Upper lobe of left lung (tissue), 6 donors: ENCODE data around the gene LMBRD2. TPM values are rescaled to one million over a fixed set of nuclear protein-coding genes. Genes with fewer than 3 reads are reported as not detected.

Source experiments
- ATAC-seq, 2 donors: fragments of 200-7000 bp; cut with Tn5 transposase; one replicate each; pipeline ENCODE4 v1.9.1; 2022; ENCODE audit warnings: mild to moderate bottlenecking in 2 of 2, moderate library complexity in 2 of 2; ENCODE audit not compliant: low FRiP score in 2 of 2
- DNase-seq, 2 donors: peaks; one replicate each; pipeline ENCODE4 v3.0.0-alpha.2; 2019 to 2020
- H3K27ac ChIP-seq, 4 donors: fragments of 200-600 bp; sonication (generic); one replicate each; pipeline ENCODE4 v1.5.1; 2016 to 2019
- H3K27me3 ChIP-seq, 4 donors: fragments of 200-600 bp; sonication (generic); one replicate each; pipeline ENCODE4 v1.5.1; 2017 to 2019
- H3K36me3 ChIP-seq, 4 donors: fragments of 200-600 bp; sonication (generic); one replicate each; pipeline ENCODE4 v1.5.1; 2016 to 2019
- H3K4me1 ChIP-seq, 4 donors: fragments of 200-600 bp; sonication (generic); one replicate each; pipeline ENCODE4 v1.5.1; 2018 to 2019
- H3K4me3 ChIP-seq, 4 donors: fragments of 200-600 bp; sonication (generic); one replicate each; pipeline ENCODE4 v1.5.1; 2017 to 2019; ENCODE audit warnings: mild to moderate bottlenecking in 2 of 4, moderate library complexity in 1 of 4
- H3K9me3 ChIP-seq, 4 donors: fragments of 200-600 bp; sonication (generic); one replicate each; pipeline ENCODE4 v1.5.1; 2018 to 2019
- CTCF ChIP-seq, 6 experiments: fragments of 450-650 bp in 4 of 6; fragments of 200-600 bp in 2 of 6; sonication (generic) in 2 of 6; IDR thresholded peaks; one replicate each; pipeline ENCODE4 v1.5.1; 2016 to 2019; ENCODE audit warnings: antibody characterized with exemption in 6 of 6
- EP300 ChIP-seq, 4 donors: sonication (generic); formaldehyde crosslinking; IDR thresholded peaks; one replicate each; pipeline ENCODE4 v1.5.1; 2017; ENCODE audit warnings: antibody characterized with exemption in 4 of 4, control low read depth in 2 of 4
- POLR2A ChIP-seq, 4 donors: fragments of 450-650 bp; IDR thresholded peaks; one replicate each; pipeline ENCODE4 v1.5.1; 2016 to 2017; ENCODE audit warnings: antibody characterized with exemption in 4 of 4, mild to moderate bottlenecking in 2 of 4
- POLR2AphosphoS5 ChIP-seq, 2 donors: sonication (generic); formaldehyde crosslinking; IDR thresholded peaks; one replicate each; pipeline ENCODE4 v1.5.1; 2017; ENCODE audit warnings: antibody characterized with exemption in 2 of 2
- WGBS, 2 donors: methylation state at CpG; one replicate each; pipeline ENCODE4 v1.1.5; 2017 to 2018; 5-methylcytosine and 5-hydroxymethylcytosine counted together
- small RNA-seq, 4 donors: library from RNA; depleted of rRNA; stranded (forward); fragments of <200 nt; gene quantifications; one replicate each; pipeline ENCODE3, GENCODE V24; 2016
- total RNA-seq, 6 donors: library from RNA; depleted of rRNA in 4 of 6; stranded (reverse); fragments of >200 nt in 4 of 6; gene quantifications; one replicate each; pipeline versions ENCODE4 v1.1.0 to v1.2.1, GENCODE V29; 2016 to 2021
- donor health status: DM: no; HTN: no; CAD: no; lungs with moderate emphysema.
- donor health status: DM: no; HTN: yes; CAD: no; lungs with severe emphysema.

Gene LMBRD2
- total RNA-seq, 6 donors from 2014 or later, result 3.8 to 27.0 (median 8.8) TPM

DNA sequence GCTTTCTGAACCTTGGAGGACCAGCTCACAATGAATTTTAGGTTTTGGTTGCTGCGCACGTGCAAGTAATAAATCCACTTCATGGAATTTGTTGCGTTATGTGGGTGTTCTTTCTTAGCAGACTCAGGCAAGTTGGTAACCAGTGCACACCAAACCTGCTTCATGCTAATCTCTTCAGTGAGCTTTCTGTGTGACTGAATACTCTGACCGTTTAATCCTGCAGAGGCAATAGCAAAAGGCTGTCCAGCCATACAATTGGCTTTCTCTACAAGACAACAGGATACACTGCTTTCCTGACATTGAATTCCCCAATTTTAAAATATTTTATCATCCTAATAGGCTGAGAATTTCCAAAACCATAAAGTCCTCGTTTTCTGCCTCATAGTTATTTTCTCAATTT lies 95.3 kb downstream of the LMBRD2 start:
- H3K36me3 ChIP-seq, result no peaks in the 10 kb centered on the region
- no peak for ATAC-seq
- peaks cover 0 to 4% (median 0%) of the 10 kb centered on the region in 4 donors for H3K4me1 ChIP-seq
- WGBS, 2 donors, result 74 to 75% methylated on average over 5 of the region's 5 CpGs
- H3K9me3 ChIP-seq, result no peaks in the 10 kb centered on the region
- H3K4me3 ChIP-seq, result no peak overlapping the region
- TF ChIP-seq CTCF (IDR thresholded peaks at IDR 0.05) (no peak), POLR2AphosphoS5 (IDR thresholded peaks at IDR 0.05) (no peak)
- no peak overlapping the region for H3K27ac ChIP-seq
- DNase-seq, result no peak
- no peaks in the 10 kb centered on the region for H3K27me3 ChIP-seq

DNA sequence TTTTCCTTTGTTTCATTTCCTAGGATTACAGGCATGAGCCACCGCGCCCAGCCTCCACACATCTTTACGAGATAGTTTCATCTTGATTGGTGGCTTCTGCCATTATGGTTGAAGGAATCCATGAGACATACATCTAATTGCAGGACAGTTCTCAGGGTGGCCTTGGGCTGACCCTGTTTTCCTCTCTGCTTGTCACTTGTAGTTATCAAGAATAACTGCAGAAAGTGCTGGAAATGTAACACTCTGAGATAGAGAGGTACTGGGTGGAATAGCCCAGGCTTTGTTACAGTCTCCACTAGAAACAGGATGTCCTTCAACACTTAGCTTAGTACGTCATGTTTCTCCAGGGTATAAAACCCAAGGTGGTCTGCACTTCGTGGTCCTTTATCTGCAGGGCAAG lies 95.7 kb downstream of the LMBRD2 start:
- H3K4me1 ChIP-seq, result peaks cover 0 to 4% (median 0%) of the 10 kb centered on the region in 4 donors
- H3K4me3 ChIP-seq, result no peak overlapping the region
- no peak for TF ChIP-seq POLR2AphosphoS5 (IDR thresholded peaks at IDR 0.05)
- TF ChIP-seq CTCF (IDR thresholded peaks at IDR 0.05), result no peak
- TF ChIP-seq POLR2A (IDR thresholded peaks at IDR 0.05), result no peak
- TF ChIP-seq EP300 (IDR thresholded peaks at IDR 0.05), result no peak
- H3K9me3 ChIP-seq, result no peaks in the 10 kb centered on the region
- WGBS, 2 donors, result 58 to 64% methylated on average over 5 of the region's 5 CpGs
- no peak for ATAC-seq
- H3K27me3 ChIP-seq, result no peaks in the 10 kb centered on the region
- H3K27ac ChIP-seq, result no peak overlapping the region
- no peaks in the 10 kb centered on the region for H3K36me3 ChIP-seq
- DNase-seq, result no peak

- no peaks in the 10 kb centered on the region for H3K9me3 ChIP-seq
- H3K4me3 ChIP-seq, result no peak overlapping the region
- no peaks in the 10 kb centered on the region for H3K27me3 ChIP-seq
- TF ChIP-seq POLR2A (IDR thresholded peaks at IDR 0.05) (no peak), POLR2AphosphoS5 (IDR thresholded peaks at IDR 0.05) (no peak), CTCF (IDR thresholded peaks at IDR 0.05) (no peak), EP300 (IDR thresholded peaks at IDR 0.05) (no peak)
- WGBS, 2 donors, result 55 to 67% methylated on average over 3 of the region's 3 CpGs
- DNase-seq (no peak), ATAC-seq (no peak)
- peaks cover 0 to 4% (median 0%) of the 10 kb centered on the region in 4 donors for H3K4me1 ChIP-seq
- no peak overlapping the region for H3K27ac ChIP-seq
- no peaks in the 10 kb centered on the region for H3K36me3 ChIP-seq
Measured at GRCh38 chr5:36054647-36055046, 97.0 kb downstream of the LMBRD2 start.

DNA sequence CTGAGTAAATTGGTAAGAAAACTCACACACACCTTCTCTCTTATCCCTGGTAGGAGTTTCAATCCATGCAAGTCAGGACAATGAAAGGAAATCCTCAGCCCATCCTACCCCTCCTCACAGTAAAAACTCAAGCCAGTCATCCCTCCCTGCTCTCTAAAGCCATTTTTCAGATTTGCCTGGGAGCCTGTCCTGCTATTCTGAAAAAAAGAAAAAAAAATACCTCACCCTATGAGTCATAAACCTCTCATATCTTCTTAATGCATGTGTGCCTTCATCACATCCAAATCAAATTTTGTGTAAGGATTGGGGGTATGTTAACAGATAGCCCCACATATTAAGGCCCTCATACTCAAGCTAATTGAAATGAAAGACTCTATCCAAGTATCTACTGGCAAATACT lies 99.1 kb downstream of the LMBRD2 start:
- Histone ChIP-seq H3K27me3 (no peaks in the 10 kb centered on the region), H3K36me3 (no peaks in the 10 kb centered on the region), H3K9me3 (no peaks in the 10 kb centered on the region), H3K4me1 (peaks cover 0 to 4% (median 0%) of the 10 kb centered on the region in 4 donors), H3K4me3 (no peak overlapping the region), H3K27ac (no peak overlapping the region)
- ATAC-seq (no peak), DNase-seq (no peak)
- TF ChIP-seq CTCF (IDR thresholded peaks at IDR 0.05) (no peak), POLR2A (IDR thresholded peaks at IDR 0.05) (no peak), EP300 (IDR thresholded peaks at IDR 0.05) (no peak), POLR2AphosphoS5 (IDR thresholded peaks at IDR 0.05) (no peak)

DNA sequence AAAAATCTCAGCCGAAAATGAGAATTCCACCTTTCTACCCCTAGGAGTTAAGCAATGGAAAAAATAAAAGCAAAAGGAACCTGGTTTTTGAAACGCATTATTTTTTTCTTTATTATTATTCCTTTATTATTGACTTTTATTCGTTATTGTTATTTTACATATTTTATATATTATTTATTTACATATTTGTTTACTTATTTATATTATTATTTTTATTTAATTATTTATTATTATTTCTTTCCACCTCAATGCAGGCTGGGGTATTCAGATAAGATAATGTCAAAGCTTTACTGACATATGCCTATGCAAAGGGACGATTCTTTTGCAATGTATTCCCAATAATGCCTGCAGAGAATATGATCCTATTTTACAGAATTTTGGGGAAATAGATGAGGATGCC lies 101.7 kb downstream of the LMBRD2 start:
- H3K27ac ChIP-seq, result no peak overlapping the region
- no peak overlapping the region for H3K4me3 ChIP-seq
- no peaks in the 10 kb centered on the region for H3K27me3 ChIP-seq
- 82 to 83% methylated on average over 4 of the region's 4 CpGs for WGBS, 2 donors
- no peak for TF ChIP-seq CTCF (IDR thresholded peaks at IDR 0.05)
- no peak for TF ChIP-seq POLR2A (IDR thresholded peaks at IDR 0.05)
- H3K9me3 ChIP-seq, result no peaks in the 10 kb centered on the region
- no peaks in the 10 kb centered on the region for H3K4me1 ChIP-seq
- no peak for ATAC-seq
- no peak for DNase-seq
- H3K36me3 ChIP-seq, result no peaks in the 10 kb centered on the region

Small RNA genes lying within 50 kb of the gene (small RNA-seq; reads per million reads assigned to genes)
- gene AC016612.1, result 0 reads per million in 4 donors
- gene MIR580, result 0 to 0.72 (median 0.09) reads per million in 4 donors
- 0 reads per million in 4 donors for gene RNU6-1305P

Other genes with a start within 250 kb of the LMBRD2 start
- 10 to 100 TPM in 1 of 6 donors, 1 to 10 TPM in 3, not detected in 2; 5.0 to 35.9 (median 7.5) TPM for gene CAPSL, start 213.3 kb downstream of the LMBRD2 start, total RNA-seq
- not detected for gene UGT3A1, start 160.5 kb downstream of the LMBRD2 start, total RNA-seq
- gene UGT3A2, start 85.0 kb downstream of the LMBRD2 start, total RNA-seq, result not detected
- gene SKP2, start 224 bp upstream of the LMBRD2 start, total RNA-seq, result 10 to 100 TPM in 5 of 6 donors, 1 to 10 TPM in 1; 7.7 to 16.8 (median 14.4) TPM
- gene NADK2, start 90.0 kb upstream of the LMBRD2 start, total RNA-seq, result 10 to 100 TPM; 12.6 to 39.6 (median 19.9) TPM
- 1 to 10 TPM; 1.1 to 4.6 (median 2.8) TPM for gene RANBP3L, start 150.0 kb upstream of the LMBRD2 start, total RNA-seq